NCI-H1694 treated with DMSO at 0.1 percent for 48 hours (cell line): Measurements from ENCODE around the gene FAM200B.

Experiments used
- DNase-seq: peaks from one replicate; lab custom pipeline; 2025; lab: John Stamatoyannopoulos, UW

FAM200B gene

DNA sequence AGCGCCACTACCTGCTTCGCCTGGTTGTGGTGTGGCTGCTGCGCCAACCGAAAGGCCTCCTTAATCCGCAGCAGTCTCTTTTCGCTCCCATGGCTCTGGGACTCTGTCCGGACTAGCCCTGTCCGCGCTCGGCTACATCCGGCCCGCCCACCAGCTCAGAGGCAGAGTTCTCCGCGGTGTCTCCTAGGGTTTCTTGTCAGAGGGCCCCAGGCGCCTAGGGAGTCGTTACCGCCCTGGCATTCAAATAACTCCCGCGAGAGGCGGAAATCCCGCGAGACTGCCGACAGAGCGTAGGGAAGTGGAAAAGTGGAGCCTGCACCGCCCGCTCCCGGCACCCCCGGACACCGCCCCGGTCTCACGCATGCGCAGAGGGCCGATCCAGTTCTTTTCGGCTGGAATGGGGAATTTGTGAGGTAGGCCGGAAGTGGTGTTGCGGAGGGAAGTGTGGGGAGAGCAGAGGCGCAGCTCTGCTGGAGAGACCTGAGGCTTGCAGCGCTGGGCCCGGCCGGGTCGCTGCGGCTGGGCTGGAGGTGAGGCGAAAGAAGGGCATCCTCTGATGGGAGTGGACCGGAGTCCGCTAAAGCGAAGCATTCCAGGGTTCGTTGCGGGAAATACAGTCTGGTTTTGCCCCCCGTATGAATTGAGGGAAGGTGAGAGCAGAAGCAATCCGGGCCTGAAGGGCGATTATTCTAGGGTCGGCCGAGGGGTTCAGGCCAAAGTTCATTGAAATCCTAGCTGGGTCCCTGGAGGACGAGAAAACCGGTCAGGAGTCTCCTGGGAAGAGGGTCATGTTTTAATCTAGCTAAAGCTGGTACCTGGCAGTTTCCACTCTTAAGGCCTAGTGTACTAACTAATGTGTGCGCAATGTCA, at the start of gene FAM200B:
TSS of gene FAM200B (plus strand) at position 456 of the 870 bp plus-strand sequence. CDS start 5,151 bp downstream, outside the sequence.
- DNase-seq = peak; percentile 87

DNA sequence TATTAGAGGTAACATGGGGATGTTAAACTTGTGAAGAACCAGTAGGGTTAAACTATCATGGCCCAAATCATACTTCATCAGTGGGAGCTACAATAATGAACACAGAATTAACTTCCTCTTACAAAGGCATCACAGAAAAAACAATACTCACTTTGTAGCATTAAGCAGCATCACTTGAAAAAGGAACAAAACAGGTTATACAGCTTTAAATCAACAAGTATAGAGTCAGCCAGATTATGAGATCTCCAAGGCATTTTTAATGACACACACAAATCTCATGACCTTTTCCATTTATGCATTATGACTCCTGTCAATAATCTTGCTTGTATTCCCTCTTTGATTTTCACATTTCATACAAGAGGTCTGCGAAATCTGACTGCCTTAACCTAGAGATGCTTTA, 44.8 kb upstream of the FAM200B start:
- no peak for DNase-seq

DNA sequence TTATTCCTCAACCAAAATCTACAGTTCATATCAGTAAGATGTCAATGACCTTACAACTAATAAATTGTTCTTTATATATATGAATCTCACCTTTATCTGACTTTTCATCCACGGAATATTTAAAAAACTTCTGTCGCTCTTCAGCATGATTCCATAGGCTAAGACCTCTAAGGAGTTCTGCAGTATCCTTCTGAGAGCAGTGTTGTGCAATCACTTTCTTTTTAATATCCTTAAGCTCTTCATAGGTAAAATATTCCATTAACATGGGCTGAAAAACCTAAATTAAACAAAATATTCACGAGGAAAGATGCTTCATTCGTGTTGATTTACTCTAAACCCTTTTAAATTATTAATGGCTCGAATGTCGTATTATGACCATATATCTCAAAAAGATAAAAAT, 43.2 kb upstream of the FAM200B start:
- no peak for DNase-seq

DNA sequence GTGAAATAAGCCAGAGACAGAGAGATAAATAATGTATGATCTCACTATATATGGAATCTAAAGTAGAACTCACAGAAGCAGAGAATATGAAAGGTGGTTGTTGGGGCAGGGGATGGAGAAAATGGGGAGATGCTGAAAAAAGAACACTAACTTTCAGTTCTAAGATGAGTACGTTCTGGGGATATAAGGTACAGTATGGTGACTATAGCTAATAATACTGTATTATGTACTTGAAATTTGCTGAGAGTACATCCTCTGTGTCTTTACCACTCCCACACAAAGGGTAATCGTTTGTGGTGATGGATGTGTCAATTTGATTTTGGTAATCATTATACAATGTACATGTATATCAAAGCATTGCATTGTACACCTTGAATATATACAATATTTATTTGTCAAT, 33.0 kb upstream of the FAM200B start:
- DNase-seq = no peak

DNA sequence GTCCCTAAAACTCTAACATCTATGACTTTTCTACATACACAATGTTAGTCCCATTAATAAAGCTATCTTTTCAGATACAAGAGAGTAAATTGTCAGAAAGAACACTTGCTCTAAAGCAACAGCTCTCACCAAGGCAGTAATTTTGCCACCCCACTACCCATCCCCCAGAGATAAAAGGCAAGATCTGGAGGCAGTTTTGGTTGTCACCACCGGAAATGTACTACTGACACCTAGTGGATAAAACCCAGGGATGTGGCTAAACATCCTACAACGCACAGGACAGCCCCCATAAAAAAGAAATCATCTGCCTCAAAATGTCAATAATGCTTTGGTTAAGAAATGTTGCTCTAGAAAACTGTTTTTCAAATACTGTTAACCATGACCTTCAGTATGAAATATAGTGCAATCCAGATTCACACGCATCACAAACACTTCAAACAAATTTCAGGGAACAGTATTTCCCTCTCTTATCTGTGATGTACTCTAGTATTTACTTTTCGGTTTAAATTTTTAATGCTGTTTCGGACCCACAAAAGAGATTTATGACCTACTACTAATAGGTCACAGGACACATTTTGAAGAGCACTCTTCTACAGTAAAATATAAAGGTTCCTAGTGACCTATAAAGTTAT, 31.6 kb upstream of the FAM200B start:
- DNase-seq = peak; percentile 73

DNA sequence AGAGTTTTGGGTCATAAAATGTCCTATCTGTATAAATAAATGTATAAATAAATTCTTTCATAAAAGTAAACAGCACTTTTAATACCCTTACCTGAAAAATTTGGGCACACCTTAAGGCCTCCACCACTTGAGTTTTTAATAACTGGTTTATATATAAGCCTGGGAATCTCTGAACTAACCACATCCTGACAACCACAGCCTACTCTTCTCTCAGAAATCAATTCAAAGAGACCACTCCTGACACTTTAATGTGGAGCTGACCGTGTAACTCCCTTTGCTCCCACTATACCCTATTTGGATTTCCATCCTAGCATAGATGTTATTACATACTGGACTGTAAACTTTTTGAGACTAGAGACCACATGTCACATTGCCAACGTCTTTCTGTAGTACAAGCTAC, 30.0 kb upstream of the FAM200B start:
- no peak for DNase-seq

DNA sequence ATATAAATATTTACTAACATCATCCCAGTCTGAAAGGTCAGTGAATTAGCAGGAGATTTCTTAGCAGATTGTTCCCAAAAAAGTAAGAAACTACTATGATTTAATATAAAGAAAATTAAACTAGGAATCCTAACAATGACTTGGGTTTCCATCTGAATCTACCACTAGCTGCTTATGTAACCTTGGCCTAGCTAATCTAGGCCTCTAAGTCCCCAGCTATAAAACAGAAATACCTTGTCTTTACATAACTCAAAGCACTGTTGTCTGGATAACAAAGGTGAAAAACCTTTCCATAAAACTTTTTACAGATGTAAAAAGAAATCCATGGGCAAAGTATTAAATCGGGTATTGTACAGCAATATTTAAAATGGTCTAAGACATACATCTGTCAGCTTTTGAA, 29.4 kb upstream of the FAM200B start:
- no peak for DNase-seq

DNA sequence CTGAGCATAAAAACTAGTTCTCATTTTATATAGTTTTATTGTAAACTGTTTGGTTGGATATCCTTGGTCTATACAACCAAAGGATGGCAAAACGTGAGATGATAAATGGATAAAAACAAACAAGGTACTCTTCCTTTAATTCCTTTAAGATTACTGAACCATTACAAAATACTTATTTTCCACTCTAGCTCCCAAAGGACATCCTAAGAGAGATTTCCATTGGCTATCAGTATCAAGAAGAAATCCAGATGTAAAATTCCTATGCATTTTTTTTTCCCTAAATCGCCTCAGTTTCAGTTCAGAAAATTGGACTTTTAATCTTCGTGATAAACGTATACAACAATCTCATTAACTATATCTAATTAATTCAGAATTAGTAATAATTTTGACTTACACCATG, 28.8 kb upstream of the FAM200B start:
- DNase-seq = no peak

DNA sequence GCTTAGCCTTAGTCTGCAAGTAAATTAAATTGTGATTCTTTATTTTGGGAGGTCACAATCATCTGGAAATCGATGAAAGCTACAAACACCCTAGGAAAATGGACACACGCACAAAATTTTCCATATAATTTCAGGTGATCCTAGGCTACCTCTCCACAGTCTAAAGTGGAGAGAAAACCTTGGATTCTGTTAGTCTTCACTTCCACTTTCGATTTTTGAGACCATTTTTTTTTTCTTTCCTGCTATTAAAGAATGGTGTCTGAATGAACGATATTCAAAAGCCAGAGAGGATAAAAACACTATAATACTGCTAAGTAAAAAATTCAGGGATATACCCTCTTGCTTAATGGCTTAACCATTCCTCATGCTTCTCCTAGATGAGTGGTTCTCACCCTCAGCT, 28.2 kb upstream of the FAM200B start:
- DNase-seq = no peak

DNA sequence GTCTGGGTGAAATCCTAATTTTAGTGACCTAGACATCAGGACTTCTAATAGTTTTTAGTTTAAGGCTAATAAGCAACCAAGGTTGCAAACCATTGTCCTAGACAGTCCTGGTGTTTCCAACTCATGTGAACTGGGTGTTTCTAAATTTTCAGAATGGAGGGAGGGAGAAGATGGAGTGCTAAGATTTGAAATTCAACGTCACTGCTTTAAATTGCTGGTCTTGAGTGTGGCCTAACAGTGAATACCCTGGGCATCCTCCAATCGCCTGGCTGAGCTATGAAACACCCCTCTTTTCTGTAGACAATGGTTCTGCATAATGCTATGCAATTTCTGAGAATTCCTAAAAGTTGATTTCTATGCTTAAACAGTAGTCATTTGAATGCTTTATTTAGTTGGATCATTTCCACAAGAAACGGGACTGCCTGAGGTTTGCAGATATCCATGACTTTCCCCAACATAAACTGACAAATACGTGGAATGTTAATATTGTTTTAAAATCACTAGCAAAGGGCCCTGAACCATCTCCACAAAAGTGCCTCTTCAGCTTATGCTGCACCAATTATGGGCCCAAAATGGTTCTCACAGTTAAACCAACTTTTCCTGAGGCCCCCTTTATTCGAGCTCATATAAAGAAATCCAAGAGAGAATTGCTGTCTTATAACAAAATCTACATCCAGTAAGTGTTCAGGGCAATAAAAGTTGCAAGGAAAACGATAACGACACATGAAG, 27.6 kb upstream of the FAM200B start:
- DNase-seq = peak; percentile 13

DNA sequence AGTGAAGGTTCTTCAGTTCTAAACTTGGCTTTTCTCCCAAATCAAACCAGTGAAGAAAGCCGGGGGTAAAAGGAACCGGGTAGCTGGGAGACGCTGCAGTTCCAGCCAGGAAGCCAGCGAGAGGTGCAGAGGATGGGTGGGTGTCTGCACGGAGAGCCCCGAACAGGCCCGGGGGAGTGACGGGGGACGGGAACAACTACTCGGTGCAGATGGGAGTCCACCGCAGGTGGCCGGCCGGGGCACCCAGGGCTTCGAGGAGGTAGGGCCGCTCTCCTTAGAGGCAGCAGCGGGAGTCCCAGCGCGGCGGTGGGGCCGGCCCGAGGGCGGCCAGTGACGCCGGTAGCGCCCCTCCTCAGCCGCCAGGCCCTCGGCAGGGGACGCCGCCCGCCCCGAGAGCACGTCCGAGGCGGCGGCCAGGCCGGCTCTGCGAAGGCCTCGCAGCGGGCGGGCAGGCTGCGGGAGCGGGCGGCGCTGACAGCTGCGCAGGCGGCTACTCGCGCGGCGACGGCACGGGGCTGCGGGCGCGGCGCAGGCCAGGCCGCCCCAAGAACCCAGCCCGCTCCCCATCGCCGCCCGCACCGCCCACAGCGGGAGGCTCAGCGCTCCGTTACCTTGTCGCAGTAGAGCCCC, 26.9 kb upstream of the FAM200B start:
- DNase-seq = no peak

DNA sequence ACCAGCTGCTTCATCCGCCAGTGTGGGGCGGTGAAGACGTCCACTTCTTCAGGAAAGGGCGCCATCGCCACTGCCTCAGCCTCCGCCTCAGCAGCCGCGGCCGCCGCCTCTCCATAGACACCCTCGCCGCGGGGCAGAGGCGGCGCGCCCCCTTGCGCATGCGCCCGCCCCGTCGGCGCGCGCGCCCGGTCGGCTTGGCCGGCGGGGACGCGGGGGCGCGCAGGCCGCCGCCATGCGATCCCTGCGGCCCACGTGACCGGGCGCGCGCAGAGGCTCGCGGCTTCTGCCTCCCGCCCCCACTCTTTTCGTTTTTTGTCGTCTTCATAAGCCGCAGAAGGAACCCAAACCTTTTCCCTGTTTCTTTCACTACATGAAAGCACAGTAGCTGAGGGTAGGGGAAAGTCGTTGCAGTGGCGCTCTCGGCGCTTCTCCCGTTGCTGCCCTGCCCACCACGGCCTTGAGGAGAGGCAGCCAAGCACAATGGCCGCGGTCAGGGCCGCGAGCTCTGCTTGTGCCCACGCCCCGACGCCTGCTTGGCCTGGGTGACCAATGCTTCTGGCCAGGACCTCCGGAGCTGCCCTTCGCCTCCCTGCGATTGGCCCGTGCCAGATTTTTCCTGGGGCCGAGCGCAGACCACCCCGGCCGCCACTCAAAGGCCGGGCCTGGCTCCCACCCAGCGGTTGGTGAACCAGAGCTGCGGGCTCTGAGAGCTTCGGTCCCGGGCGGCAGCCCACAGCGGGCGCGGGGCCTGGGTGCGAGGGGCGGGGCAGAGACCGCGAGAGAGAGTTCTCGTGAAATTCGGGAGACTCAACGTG, 26.2 kb upstream of the FAM200B start, which contains the start of gene FBXL5:
TSS of gene FBXL5 (minus strand) at position 135 of the 815 bp plus-strand sequence. CDS start at position 65, 70 bp downstream.
- peak; percentile 45 for DNase-seq

DNA sequence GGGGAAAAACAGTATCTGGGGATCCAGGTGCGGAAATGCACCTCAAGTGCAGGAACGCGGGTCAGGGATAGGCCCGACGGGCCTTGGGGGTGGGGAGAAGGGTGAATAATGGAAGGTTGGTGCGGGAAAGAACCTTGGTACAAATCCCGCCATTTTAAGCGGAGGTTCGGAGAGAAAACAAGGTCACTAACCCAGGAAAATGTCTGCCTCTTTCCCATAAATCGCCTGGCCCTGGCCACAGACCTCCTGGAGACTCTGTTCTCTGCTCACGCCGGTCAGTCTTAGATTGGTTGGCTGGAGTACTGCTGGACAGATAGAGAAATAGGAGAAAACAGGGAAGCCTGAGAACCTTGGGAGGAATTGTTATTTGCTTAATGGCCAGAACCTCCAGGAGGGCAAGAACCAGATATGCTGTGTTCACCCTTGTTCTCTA, 25.6 kb upstream of the FAM200B start:
- DNase-seq = no peak

DNA sequence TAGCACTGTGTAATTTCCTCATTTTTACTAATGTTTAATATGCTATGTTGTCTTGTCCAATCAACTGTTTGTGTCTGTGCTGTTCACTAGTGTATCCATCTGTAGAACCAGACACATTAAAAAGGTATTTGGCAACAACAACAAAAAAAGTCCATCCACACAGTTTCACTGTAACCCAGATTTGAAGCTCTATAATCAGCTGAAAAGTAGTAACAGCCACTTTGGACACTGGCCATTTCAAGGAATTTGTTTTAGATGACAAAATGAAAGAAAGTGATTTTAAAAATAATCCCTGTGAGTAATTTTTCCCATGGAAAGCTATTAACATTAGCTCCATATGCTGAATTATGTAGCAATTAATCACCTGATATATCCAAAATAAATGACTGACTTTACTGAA, 24.3 kb upstream of the FAM200B start:
- DNase-seq = no peak

DNA sequence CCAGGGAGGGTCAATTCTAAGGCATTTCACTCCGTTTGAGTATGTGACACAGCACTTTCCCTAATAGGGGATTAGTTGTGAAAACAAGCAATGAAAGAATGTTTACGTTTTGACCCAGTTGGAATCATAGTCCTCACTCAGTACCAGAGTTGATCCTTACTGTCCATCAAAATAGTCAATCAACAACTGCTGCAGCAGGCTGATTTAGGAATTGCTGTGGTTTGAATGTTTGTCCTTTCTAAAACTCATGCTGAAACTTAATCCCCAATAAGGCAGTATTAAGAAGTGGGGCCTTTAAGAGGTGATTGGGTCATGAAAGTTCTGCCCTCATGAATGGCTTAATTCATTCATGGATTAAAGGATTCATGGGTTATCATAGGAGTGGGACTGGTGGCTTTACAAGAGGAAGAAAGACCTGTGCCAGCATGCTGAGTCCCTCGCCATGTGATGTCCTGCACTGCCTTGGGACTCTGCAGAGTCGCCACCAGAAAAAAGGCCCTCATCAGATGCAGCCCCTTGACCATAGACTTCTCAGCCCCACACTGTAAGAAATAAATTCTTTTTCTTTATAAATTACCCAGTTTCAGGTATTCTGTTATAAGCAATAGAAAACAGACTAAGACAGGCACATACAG, 23.4 kb upstream of the FAM200B start:
- no peak for DNase-seq

DNA sequence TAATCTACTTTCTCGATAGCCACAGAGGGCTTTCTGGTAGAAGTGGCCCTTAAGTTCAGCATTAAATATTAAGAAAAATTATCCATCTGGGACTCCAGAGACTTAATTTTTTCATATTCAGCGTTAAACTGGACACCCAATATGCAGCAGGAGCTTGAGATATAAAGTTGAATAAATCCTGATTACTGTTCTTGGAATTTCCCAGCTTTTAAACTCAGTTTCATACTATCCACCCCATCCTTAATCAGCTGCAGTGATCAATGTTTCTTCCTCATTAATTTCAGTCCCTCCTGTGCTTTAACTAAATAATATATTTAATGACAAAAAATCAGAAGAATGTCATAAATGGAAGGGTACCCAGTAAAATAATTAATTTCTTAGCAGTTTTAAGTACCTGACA, 22.8 kb upstream of the FAM200B start:
- DNase-seq = no peak

DNA sequence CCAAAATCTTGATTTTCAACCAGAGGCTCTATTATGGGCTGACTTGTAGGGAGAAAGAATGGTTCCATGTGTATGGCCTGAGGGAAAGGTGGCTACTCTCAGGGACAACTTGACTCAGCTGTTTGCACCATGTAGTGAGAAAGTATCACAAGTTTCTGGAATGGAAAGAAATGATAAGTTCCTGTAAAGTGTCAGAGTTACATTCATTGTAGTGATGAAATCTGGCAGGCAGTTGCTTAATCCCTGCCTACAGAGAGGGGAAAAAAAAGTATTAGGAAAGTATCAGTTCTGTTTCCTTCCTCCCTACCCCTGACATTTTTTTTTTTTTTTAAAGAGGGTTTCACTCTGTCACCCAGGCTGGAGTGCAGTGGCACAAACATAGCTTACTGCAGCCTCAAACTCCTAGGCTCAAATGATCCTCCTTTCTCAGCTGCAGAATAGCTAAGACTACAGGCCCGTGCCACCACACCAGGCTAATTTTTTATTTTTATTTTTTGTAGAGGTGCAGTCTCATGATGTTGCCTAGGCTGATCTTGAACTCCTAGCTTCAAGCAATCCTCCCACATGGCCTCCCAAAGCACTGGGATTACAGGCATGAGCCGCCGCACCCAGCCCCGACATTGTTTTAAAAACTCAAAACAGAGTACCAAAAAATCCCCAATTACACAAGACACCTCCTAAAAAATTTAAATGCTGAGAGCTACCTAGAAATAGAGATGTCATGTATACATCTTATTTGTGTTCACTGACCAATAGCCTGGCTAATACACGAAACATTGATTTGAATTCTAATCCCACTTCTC, 21.7 kb upstream of the FAM200B start:
- DNase-seq = no peak

DNA sequence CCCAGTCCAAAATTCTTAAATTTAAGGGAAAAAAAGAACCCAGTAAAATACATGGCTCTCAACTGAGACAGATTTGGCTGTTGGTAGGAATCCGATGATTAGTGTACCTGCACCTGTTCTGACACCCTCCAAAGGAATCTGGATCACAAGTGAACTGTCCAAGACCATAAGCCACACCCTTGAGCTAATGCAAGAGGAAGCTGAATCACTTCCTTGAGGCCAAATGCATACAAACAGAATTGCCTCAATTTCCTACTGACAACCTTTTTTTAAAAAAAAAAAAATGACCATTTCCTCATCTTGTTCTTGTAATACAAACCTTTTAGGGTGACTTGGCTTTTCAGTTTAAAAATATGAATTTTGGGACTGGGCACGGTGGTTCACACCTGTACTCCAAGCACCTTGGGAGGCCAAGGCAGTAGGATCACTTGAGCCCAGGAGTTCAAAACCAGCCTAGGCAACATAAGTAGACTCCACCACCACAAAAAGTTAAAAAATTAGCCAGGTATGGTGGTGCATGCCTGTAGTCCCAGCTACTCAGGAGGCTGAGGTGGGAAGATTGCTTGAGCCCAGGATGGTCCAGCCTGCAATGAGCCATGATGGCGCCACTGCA, 15.8 kb upstream of the FAM200B start:
- DNase-seq = no peak

DNA sequence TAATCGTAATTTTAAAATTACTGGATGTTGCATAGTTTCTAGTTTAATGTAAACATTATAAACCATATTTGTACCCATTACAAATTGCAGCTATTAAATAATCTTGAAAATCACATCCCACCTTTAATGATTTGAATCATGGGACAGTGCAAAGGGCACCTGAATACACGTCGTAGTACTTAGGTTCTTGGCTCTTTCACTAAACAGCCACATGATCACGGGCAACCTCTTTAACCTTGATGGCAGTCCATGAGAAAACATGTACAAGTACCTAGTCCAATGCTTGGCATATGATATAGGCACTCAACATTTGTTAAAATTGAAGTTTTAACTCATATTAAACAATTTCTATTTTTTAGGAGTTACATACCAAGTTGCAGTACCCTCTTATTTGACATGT, 14.6 kb upstream of the FAM200B start:
- no peak for DNase-seq
